GM12878 (cell line): ENCODE measurements around the gene HSPE1.

Experiments used
- CTCF ChIP-seq, 3 experiments: IDR thresholded peaks in 2 of 3; conservative IDR thresholded peaks in 1 of 3; 2 replicates each; pipeline ENCODE4 v1.5.1; 2011; ENCODE audit warnings: low read depth in 3 of 3, low read length in 3 of 3, mild to moderate bottlenecking in 3 of 3, control low read depth in 2 of 3, moderate library complexity in 2 of 3, inconsistent platforms in 1 of 3, mixed read lengths in 1 of 3; ENCODE audit not compliant: control insufficient read depth in 2 of 3, insufficient read depth in 1 of 3; ENCODE audit errors: extremely low read depth in 1 of 3
- CUX1 ChIP-seq: IDR thresholded peaks from 2 replicates; pipeline ENCODE4 v1.6.1; 2012; ENCODE audit warnings: improper control_type of control experiment, low read depth, low read length; ENCODE audit not compliant: insufficient replicate concordance
- EZH2 ChIP-seq: IDR thresholded peaks from 2 replicates; pipeline ENCODE4 v1.6.1; 2012; ENCODE audit warnings: low read depth, mild to moderate bottlenecking, control low read depth, inconsistent platforms, low read length, borderline replicate concordance; ENCODE audit not compliant: control insufficient read depth
- HCFC1 ChIP-seq: fragments of 150-350 bp; IDR thresholded peaks from 2 replicates; pipeline ENCODE4 v1.6.1; 2014; ENCODE audit warnings: low read length
- MXI1 ChIP-seq: fragments of 150-350 bp; IDR thresholded peaks from 2 replicates; pipeline ENCODE4 v1.6.1; 2011; ENCODE audit warnings: low read depth, mild to moderate bottlenecking, inconsistent platforms, low read length, improper control_type of control experiment
- POLR2AphosphoS2 ChIP-seq: IDR thresholded peaks from 2 replicates; pipeline ENCODE4 v1.6.1; 2011; ENCODE audit warnings: low read depth, mild to moderate bottlenecking, low read length, improper control_type of control experiment, moderate library complexity
- SIX5 ChIP-seq: IDR thresholded peaks from 2 replicates; pipeline ENCODE4 v1.6.1; 2011; ENCODE audit warnings: mild to moderate bottlenecking, low read depth, low read length, moderate library complexity; ENCODE audit not compliant: severe bottlenecking
- TF ChIP-seq, protein P1 (sequence below): fragments of 450-650 bp; IDR thresholded peaks from 2 replicates; pipeline ENCODE4 v1.6.1; 2017; ENCODE audit warnings: mild to moderate bottlenecking
- TF ChIP-seq, protein P2 (sequence below): IDR thresholded peaks from 2 replicates; pipeline ENCODE4 v1.6.1; 2011; ENCODE audit warnings: low read depth, low read length, improper control_type of control experiment, borderline replicate concordance

- TF ChIP-seq SIX5 (no peak), EZH2 (no peak), CTCF (IDR thresholded peaks at IDR 0.05 in 2 of 3, conservative IDR thresholded peaks at IDR 0.05 in 1 of 3; ENCODE audit: control insufficient read depth in 2 of 3, extremely low read depth in 1 of 3, insufficient read depth in 1 of 3, low read depth in 3 of 3, low read length in 3 of 3) (no peak), POLR2AphosphoS2 (no peak), MXI1 (no peak), CUX1 (no peak), HCFC1 (no peak)
- TF ChIP-seq, protein P1, sequence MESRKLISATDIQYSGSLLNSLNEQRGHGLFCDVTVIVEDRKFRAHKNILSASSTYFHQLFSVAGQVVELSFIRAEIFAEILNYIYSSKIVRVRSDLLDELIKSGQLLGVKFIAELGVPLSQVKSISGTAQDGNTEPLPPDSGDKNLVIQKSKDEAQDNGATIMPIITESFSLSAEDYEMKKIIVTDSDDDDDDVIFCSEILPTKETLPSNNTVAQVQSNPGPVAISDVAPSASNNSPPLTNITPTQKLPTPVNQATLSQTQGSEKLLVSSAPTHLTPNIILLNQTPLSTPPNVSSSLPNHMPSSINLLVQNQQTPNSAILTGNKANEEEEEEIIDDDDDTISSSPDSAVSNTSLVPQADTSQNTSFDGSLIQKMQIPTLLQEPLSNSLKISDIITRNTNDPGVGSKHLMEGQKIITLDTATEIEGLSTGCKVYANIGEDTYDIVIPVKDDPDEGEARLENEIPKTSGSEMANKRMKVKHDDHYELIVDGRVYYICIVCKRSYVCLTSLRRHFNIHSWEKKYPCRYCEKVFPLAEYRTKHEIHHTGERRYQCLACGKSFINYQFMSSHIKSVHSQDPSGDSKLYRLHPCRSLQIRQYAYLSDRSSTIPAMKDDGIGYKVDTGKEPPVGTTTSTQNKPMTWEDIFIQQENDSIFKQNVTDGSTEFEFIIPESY = no peak
- TF ChIP-seq, protein P2, sequence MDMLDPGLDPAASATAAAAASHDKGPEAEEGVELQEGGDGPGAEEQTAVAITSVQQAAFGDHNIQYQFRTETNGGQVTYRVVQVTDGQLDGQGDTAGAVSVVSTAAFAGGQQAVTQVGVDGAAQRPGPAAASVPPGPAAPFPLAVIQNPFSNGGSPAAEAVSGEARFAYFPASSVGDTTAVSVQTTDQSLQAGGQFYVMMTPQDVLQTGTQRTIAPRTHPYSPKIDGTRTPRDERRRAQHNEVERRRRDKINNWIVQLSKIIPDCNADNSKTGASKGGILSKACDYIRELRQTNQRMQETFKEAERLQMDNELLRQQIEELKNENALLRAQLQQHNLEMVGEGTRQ = no peak
These were observed 1.8 kb upstream of the HSPE1 start for GRCh38 chr2:197498235-197498936.
